Prostate gland (tissue), 2 donors: ENCODE results near the gene LMNB1.

ENCODE experiments used
- CTCF ChIP-seq, 4 experiments: fragments of 200-600 bp in 2 of 4; fragments of 450-650 bp in 2 of 4; sonication (generic) in 2 of 4; IDR thresholded peaks; 1 replicate in 3 of 4; 2 replicates in 1 of 4; pipeline ENCODE4 v1.5.1; 2016 to 2019; ENCODE audit warnings: antibody characterized with exemption in 4 of 4, mild to moderate bottlenecking in 2 of 4, moderate library complexity in 2 of 4
- POLR2A ChIP-seq: fragments of 450-650 bp; IDR thresholded peaks from one replicate; pipeline ENCODE4 v1.6.1; 2016; ENCODE audit warnings: antibody characterized with exemption, mild to moderate bottlenecking

GRCh38 chr5:126753227-126753626, 23.7 kb upstream of the LMNB1 start:
- TF ChIP-seq CTCF (IDR thresholded peaks at IDR 0.05) = no peak
- TF ChIP-seq POLR2A = no peak
